Suprapubic skin (tissue), 4 donors: ENCODE results near the gene ATP6V1D. TPM values are rescaled to one million over a fixed set of nuclear protein-coding genes. Genes with fewer than 3 reads are reported as not detected.

ENCODE experiments used
- DNase-seq, 2 donors: peaks; one replicate each; pipeline ENCODE4 v3.0.0-alpha.2; 2019; ENCODE audit warnings: low spot score in 2 of 2
- H3K27ac ChIP-seq: fragments of 200-600 bp; sonication (generic); one replicate; pipeline ENCODE4 v1.5.1; 2019
- H3K27me3 ChIP-seq: fragments of 200-600 bp; sonication (generic); one replicate; pipeline ENCODE4 v1.5.1; 2019
- H3K36me3 ChIP-seq: fragments of 200-600 bp; sonication (generic); one replicate; pipeline ENCODE4 v1.5.1; 2019
- H3K4me1 ChIP-seq: fragments of 200-600 bp; sonication (generic); one replicate; pipeline ENCODE4 v1.5.1; 2019
- H3K4me3 ChIP-seq: fragments of 200-600 bp; sonication (generic); one replicate; pipeline ENCODE4 v1.5.1; 2019; ENCODE audit warnings: mild to moderate bottlenecking
- H3K9me3 ChIP-seq: fragments of 200-600 bp; sonication (generic); one replicate; pipeline ENCODE4 v1.5.1; 2019
- EP300 ChIP-seq: sonication (generic); formaldehyde crosslinking; IDR thresholded peaks from one replicate; pipeline ENCODE4 v1.6.1; 2017; ENCODE audit warnings: antibody characterized with exemption
- POLR2A ChIP-seq, 2 donors: fragments of 450-650 bp; IDR thresholded peaks; one replicate each; pipeline ENCODE4 v1.6.1; 2017; ENCODE audit warnings: antibody characterized with exemption in 2 of 2, mild to moderate bottlenecking in 2 of 2, moderate library complexity in 2 of 2
- POLR2AphosphoS5 ChIP-seq, 3 donors: sonication (generic); formaldehyde crosslinking; IDR thresholded peaks; one replicate each; pipeline ENCODE4 v1.6.1; 2017; ENCODE audit warnings: antibody characterized with exemption in 3 of 3
- WGBS: methylation state at CpG from one replicate; pipeline ENCODE4 v1.1.5; 2018; 5-methylcytosine and 5-hydroxymethylcytosine counted together
- total RNA-seq, 4 donors: library from RNA; depleted of rRNA; stranded (reverse); fragments of >200 nt; gene quantifications; one replicate each; pipeline ENCODE4 v1.1.0, GENCODE V29; 2016
- TF ChIP-seq, protein P1 (sequence below), 2 donors: fragments of 200-600 bp in 1 of 2; fragments of 450-650 bp in 1 of 2; sonication (generic) in 1 of 2; IDR thresholded peaks; one replicate each; pipeline ENCODE4 v1.5.1; 2016 to 2019; ENCODE audit warnings: antibody characterized with exemption in 2 of 2, mild to moderate bottlenecking in 1 of 2, moderate library complexity in 1 of 2

The ATP6V1D gene
- total RNA-seq, 4 donors from 2014 or later = 61.0 to 100 (median 83.1) TPM

DNA sequence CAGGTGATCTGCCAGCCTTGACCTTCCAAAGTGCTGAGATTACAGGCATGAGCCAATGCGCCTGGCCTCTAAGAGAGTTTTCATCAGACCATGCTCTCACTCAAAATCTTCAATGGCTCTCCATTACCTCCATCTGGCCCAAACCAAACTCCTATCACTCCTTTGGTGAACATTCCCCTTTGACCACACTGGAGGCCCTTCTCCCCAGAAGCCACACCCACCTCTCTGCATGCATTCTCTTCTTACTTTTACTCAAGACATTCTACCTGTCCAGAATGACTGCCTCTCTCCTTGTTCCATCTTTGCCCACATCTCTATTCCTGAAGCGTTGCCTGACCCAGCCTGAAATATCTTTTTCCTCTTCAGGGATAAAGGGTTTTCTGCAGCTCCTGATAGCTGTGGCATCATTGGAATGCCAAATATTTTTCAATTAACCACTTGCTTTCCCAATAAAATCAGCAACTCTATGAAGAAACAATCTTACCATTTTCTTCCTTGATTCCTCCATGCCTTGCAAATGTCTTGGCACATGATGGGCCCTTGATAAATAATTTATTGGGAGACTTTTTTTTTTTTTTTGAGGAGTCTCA is 36.9 kb upstream of the ATP6V1D start:
- Histone ChIP-seq H3K9me3 (no peaks in the 10 kb centered on the region), H3K4me1 (peaks cover 2% of the 10 kb centered on the region), H3K27ac (no peak overlapping the region), H3K27me3 (no peaks in the 10 kb centered on the region), H3K36me3 (peaks cover 9% of the 10 kb centered on the region), H3K4me3 (no peak overlapping the region)
- no peak for DNase-seq
- TF ChIP-seq POLR2AphosphoS5 (IDR thresholded peaks at IDR 0.05) (no peak), EP300 (no peak), POLR2A (IDR thresholded peaks at IDR 0.05) (no peak)
- TF ChIP-seq, protein P1, sequence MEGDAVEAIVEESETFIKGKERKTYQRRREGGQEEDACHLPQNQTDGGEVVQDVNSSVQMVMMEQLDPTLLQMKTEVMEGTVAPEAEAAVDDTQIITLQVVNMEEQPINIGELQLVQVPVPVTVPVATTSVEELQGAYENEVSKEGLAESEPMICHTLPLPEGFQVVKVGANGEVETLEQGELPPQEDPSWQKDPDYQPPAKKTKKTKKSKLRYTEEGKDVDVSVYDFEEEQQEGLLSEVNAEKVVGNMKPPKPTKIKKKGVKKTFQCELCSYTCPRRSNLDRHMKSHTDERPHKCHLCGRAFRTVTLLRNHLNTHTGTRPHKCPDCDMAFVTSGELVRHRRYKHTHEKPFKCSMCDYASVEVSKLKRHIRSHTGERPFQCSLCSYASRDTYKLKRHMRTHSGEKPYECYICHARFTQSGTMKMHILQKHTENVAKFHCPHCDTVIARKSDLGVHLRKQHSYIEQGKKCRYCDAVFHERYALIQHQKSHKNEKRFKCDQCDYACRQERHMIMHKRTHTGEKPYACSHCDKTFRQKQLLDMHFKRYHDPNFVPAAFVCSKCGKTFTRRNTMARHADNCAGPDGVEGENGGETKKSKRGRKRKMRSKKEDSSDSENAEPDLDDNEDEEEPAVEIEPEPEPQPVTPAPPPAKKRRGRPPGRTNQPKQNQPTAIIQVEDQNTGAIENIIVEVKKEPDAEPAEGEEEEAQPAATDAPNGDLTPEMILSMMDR (IDR thresholded peaks at IDR 0.05) = no peak
- WGBS = 74% methylated on average over 2 of the region's 2 CpGs

DNA sequence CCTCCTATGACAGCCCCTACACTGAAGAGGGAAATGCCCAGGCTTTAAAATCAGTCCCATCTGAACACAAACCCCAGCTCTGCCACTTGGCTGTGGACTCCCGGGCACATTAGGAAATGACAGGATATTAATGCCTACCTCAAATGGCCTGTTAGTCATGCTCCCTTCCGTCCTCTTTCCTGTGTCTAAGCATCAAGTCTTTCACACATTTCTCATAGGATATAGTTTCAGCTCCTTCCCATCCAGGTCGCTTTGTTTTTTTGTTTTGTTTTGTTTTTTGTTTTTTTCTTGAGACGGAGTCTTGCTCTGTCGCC is 36.2 kb upstream of the ATP6V1D start:
- no peak overlapping the region for H3K4me3 ChIP-seq
- no peak for DNase-seq

GRCh38 chr14:67395086-67395875 is 35.7 kb upstream of the ATP6V1D start:
- H3K27me3 ChIP-seq = no peaks in the 10 kb centered on the region
- no peak overlapping the region for H3K4me3 ChIP-seq
- H3K36me3 ChIP-seq = peaks cover 9% of the 10 kb centered on the region
- DNase-seq = no peak
- no peaks in the 10 kb centered on the region for H3K9me3 ChIP-seq
- peaks cover 4% of the 10 kb centered on the region for H3K4me1 ChIP-seq
- WGBS = 82% methylated on average over 16 of the region's 16 CpGs
- TF ChIP-seq EP300 (no peak), POLR2A (IDR thresholded peaks at IDR 0.05) (no peak), POLR2AphosphoS5 (IDR thresholded peaks at IDR 0.05) (no peak)
- TF ChIP-seq, protein P1 (IDR thresholded peaks at IDR 0.05) = no peak
- no peak overlapping the region for H3K27ac ChIP-seq

More for the DNA sequence above, 36.2 kb upstream of the ATP6V1D start:
- Histone ChIP-seq H3K27me3 (no peaks in the 10 kb centered on the region), H3K27ac (no peak overlapping the region), H3K36me3 (peaks cover 9% of the 10 kb centered on the region), H3K9me3 (no peaks in the 10 kb centered on the region), H3K4me1 (peaks cover 4% of the 10 kb centered on the region)
- TF ChIP-seq EP300 (no peak), POLR2AphosphoS5 (IDR thresholded peaks at IDR 0.05) (no peak), POLR2A (IDR thresholded peaks at IDR 0.05) (no peak)
- TF ChIP-seq, protein P1 (IDR thresholded peaks at IDR 0.05) = no peak
- WGBS = 88% methylated on average over 5 of the region's 5 CpGs

DNA sequence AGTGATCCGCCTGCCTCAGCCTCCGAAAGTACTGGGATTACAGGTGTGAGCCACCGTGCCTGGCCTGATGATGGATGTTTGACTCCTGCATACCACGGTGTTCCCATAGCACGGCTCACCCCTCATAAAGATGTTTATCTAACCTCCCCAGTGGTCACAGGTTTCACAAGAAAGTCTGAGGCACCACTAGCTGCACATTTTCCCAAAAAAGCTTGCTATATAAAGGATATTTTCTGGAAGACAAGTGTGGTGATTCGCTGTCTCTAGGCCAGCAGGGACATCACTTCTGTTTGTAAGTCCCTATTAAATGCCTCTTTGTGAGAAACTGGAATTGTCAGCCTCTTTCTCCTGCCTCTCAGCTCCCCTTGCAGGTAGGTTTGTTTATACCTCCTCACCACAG is 34.1 kb upstream of the ATP6V1D start:
- DNase-seq = no peak
- 63% methylated on average over 2 of the region's 6 CpGs for WGBS
- H3K27ac ChIP-seq = no peak overlapping the region
- H3K9me3 ChIP-seq = no peaks in the 10 kb centered on the region
- TF ChIP-seq, protein P1 (IDR thresholded peaks at IDR 0.05) = no peak
- TF ChIP-seq EP300 = no peak
- no peak for TF ChIP-seq POLR2A (IDR thresholded peaks at IDR 0.05)
- TF ChIP-seq POLR2AphosphoS5 (IDR thresholded peaks at IDR 0.05) = no peak
- H3K4me1 ChIP-seq = peaks cover 4% of the 10 kb centered on the region
- no peaks in the 10 kb centered on the region for H3K27me3 ChIP-seq
- peaks cover 9% of the 10 kb centered on the region for H3K36me3 ChIP-seq
- no peak overlapping the region for H3K4me3 ChIP-seq

DNA sequence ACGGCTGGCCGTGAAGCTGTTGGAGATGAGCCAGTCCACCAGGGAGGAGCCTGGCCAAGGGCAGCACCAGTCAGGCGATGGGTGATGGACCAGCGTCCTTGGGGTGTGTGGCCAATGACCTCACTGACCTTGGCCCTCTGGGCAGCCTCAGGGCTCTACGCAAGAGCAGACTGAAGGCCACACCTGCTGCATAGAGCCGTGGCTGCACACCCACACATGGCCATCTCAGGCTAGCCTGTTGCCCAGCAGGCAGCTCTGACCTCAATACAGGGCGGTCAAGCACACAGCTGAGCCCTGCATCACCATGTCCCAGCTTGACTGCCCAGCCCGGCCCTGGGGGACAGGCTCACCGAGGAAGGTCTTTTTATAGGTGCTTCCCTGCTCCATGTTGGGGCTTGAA is 33.2 kb upstream of the ATP6V1D start:
- TF ChIP-seq POLR2A (IDR thresholded peaks at IDR 0.05) (no peak), POLR2AphosphoS5 (IDR thresholded peaks at IDR 0.05) (no peak), EP300 (no peak)
- TF ChIP-seq, protein P1 (IDR thresholded peaks at IDR 0.05) = no peak
- no peaks in the 10 kb centered on the region for H3K27me3 ChIP-seq
- peaks cover 4% of the 10 kb centered on the region for H3K4me1 ChIP-seq
- H3K36me3 ChIP-seq = peaks cover 9% of the 10 kb centered on the region
- WGBS = 81% methylated on average over 4 of the region's 9 CpGs
- H3K9me3 ChIP-seq = no peaks in the 10 kb centered on the region
- DNase-seq = no peak
- no peak overlapping the region for H3K4me3 ChIP-seq
- no peak overlapping the region for H3K27ac ChIP-seq
